H1 (cell line): ENCODE results near the gene CNNM1. TPM values are rescaled to one million over a fixed set of nuclear protein-coding genes. Genes with fewer than 3 reads are reported as not detected.

Source experiments
- CTCF ChIA-PET: fragments of 300-600 bp; sonication (Branson Sonifier 250); formaldehyde crosslinking; loops from one replicate; lab custom pipeline; 2021; ENCODE audit not compliant: partially characterized antibody; lab: Charles Lee
- POLR2A ChIA-PET: fragments of 300-600 bp; sonication (Branson Sonifier 250); formaldehyde crosslinking; loops from one replicate; lab custom pipeline; 2021; ENCODE audit warnings: inconsistent platforms; ENCODE audit not compliant: partially characterized antibody; lab: Charles Lee
- DNase-seq, 2 experiments: peaks; one replicate each; pipeline versions ENCODE4 v3.0.0 to v3.0.0-alpha.2; 2010 to 2022; ENCODE audit warnings: low spot score in 2 of 2, low read depth in 1 of 2, mixed read lengths in 1 of 2
- FAIRE-seq: peaks from 2 replicates; lab custom pipeline; 2011; peaks lifted over from hg19 to GRCh38; lab: Jason Lieb, UNC
- H2AFZ ChIP-seq: 2 replicates; pipeline ENCODE4 v1.8.1; 2012; ENCODE audit warnings: low read length, inconsistent platforms
- H2AK5ac ChIP-seq: 2 replicates; pipeline ENCODE4 v1.6.1; 2013; ENCODE audit warnings: low read depth, low read length
- H2BK120ac ChIP-seq: replicated peaks from 2 replicates; pipeline ENCODE3; 2013; ENCODE audit warnings: low read depth, low read length, inconsistent platforms
- H2BK12ac ChIP-seq: 2 replicates; pipeline ENCODE4 v1.6.1; 2013; ENCODE audit warnings: low read depth, low read length
- H2BK15ac ChIP-seq: 2 replicates; pipeline ENCODE4 v1.6.1; 2013; ENCODE audit warnings: low read length
- H2BK20ac ChIP-seq: 2 replicates; pipeline ENCODE4 v1.6.1; 2013; ENCODE audit warnings: low read length
- H2BK5ac ChIP-seq: 2 replicates; pipeline ENCODE4 v1.6.1; 2013; ENCODE audit warnings: low read depth, low read length
- H3K14ac ChIP-seq: 2 replicates; pipeline ENCODE4 v1.6.1; 2013; ENCODE audit warnings: inconsistent platforms; ENCODE audit not compliant: insufficient read length
- H3K18ac ChIP-seq: 2 replicates; pipeline ENCODE4 v1.6.1; 2013; ENCODE audit warnings: low read length; ENCODE audit errors: extremely low read depth
- H3K23ac ChIP-seq: 2 replicates; pipeline ENCODE4 v1.6.1; 2013; ENCODE audit warnings: inconsistent platforms; ENCODE audit not compliant: insufficient read length
- H3K23me2 ChIP-seq: 2 replicates; pipeline ENCODE4 v1.6.1; 2013; ENCODE audit warnings: low read depth, low read length
- H3K27ac ChIP-seq: 2 replicates; pipeline ENCODE4 v1.6.1; 2011; ENCODE audit warnings: low read depth, low read length, inconsistent platforms
- H3K27me3 ChIP-seq, 4 experiments: replicated peaks in 1 of 4; 1 replicate in 1 of 4; 2 replicates in 3 of 4; pipeline versions ENCODE4 v1.6.1 to v1.8.1; 2011 to 2013; ENCODE audit warnings: low read length in 3 of 4, mild to moderate bottlenecking in 3 of 4, inconsistent platforms in 2 of 4, mixed read lengths in 2 of 4, moderate library complexity in 1 of 4; ENCODE audit not compliant: control insufficient read depth in 3 of 4, insufficient read depth in 3 of 4; ENCODE audit errors: extremely low read depth in 1 of 4
- H3K36me3 ChIP-seq, 4 experiments: 2 replicates each; pipeline versions ENCODE4 v1.6.1 to v1.8.1; 2011 to 2013; ENCODE audit warnings: mild to moderate bottlenecking in 4 of 4, low read length in 3 of 4, moderate library complexity in 2 of 4, control low read depth in 1 of 4, inconsistent platforms in 1 of 4; ENCODE audit not compliant: insufficient read depth in 4 of 4, control insufficient read depth in 2 of 4
- H3K4ac ChIP-seq: replicated peaks from 2 replicates; pipeline ENCODE3; 2013; ENCODE audit warnings: low read length, low read depth, mixed read lengths, inconsistent platforms; ENCODE audit not compliant: insufficient read length
- H3K4me1 ChIP-seq, 4 experiments: replicated peaks in 1 of 4; 1 replicate in 1 of 4; 2 replicates in 3 of 4; pipeline versions ENCODE4 v1.6.1 to v1.8.1; 2011 to 2013; ENCODE audit warnings: low read length in 3 of 4, inconsistent platforms in 2 of 4, mixed read lengths in 1 of 4; ENCODE audit not compliant: insufficient read depth in 4 of 4, control insufficient read depth in 3 of 4
- H3K4me2 ChIP-seq, 2 experiments: 2 replicates each; pipeline versions ENCODE4 v1.6.1 to v1.8.1; 2011 to 2013; ENCODE audit warnings: low read depth in 2 of 2, low read length in 2 of 2, control low read depth in 1 of 2, inconsistent platforms in 1 of 2, mild to moderate bottlenecking in 1 of 2; ENCODE audit not compliant: insufficient read depth in 1 of 2
- H3K4me3 ChIP-seq, 4 experiments: fragments of 200-600, 300-600 bp in 1 of 4; sonication (generic), shearing (Covaris generic), sonication (Bioruptor Twin) in 1 of 4; 2 replicates each; pipeline versions ENCODE4 v1.5.1 to v1.8.1; 2011 to 2016; ENCODE audit warnings: low read length in 4 of 4, low read depth in 3 of 4, control low read depth in 2 of 4, inconsistent platforms in 2 of 4, mild to moderate bottlenecking in 2 of 4, mixed read lengths in 1 of 4, moderate library complexity in 1 of 4; ENCODE audit not compliant: insufficient read depth in 2 of 4; ENCODE audit errors: extremely low read depth in 1 of 4
- H3K56ac ChIP-seq: replicated peaks from 2 replicates; pipeline ENCODE3; 2013; ENCODE audit warnings: low read depth, mild to moderate bottlenecking, mixed read lengths, low read length, inconsistent platforms; ENCODE audit not compliant: insufficient read length
- H3K79me1 ChIP-seq: 2 replicates; pipeline ENCODE4 v1.6.1; 2013; ENCODE audit warnings: low read depth, low read length, control low read depth
- H3K79me2 ChIP-seq, 2 experiments: 2 replicates each; pipeline versions ENCODE4 v1.6.1 to v1.8.1; 2012 to 2013; ENCODE audit warnings: low read length in 2 of 2, mild to moderate bottlenecking in 2 of 2, inconsistent platforms in 1 of 2; ENCODE audit not compliant: insufficient read depth in 2 of 2, control insufficient read depth in 1 of 2
- H3K9ac ChIP-seq, 4 experiments: replicated peaks in 1 of 4; 1 replicate in 1 of 4; 2 replicates in 3 of 4; pipeline versions ENCODE4 v1.6.1 to v1.8.1; 2011 to 2013; ENCODE audit warnings: low read depth in 3 of 4, low read length in 3 of 4, control low read depth in 2 of 4, mild to moderate bottlenecking in 2 of 4, moderate library complexity in 2 of 4, inconsistent platforms in 1 of 4; ENCODE audit errors: extremely low read depth in 1 of 4
- H3K9me3 ChIP-seq, 2 experiments: 2 replicates each; pipeline versions ENCODE4 v1.6.1 to v1.8.1; 2012 to 2013; ENCODE audit warnings: mild to moderate bottlenecking in 2 of 2, moderate library complexity in 2 of 2, control low read depth in 1 of 2, inconsistent platforms in 1 of 2, low read depth in 1 of 2, low read length in 1 of 2, mixed read lengths in 1 of 2; ENCODE audit not compliant: insufficient read depth in 2 of 2
- H4K20me1 ChIP-seq, 2 experiments: replicated peaks in 1 of 2; 2 replicates each; pipeline versions ENCODE3 to v1.8.1; 2011 to 2013; ENCODE audit warnings: inconsistent platforms in 2 of 2, low read length in 2 of 2, mild to moderate bottlenecking in 1 of 2; ENCODE audit not compliant: insufficient read depth in 2 of 2, control insufficient read depth in 1 of 2
- H4K5ac ChIP-seq: 2 replicates; pipeline ENCODE4 v1.6.1; 2013; ENCODE audit warnings: low read length, low read depth, mixed read lengths, inconsistent platforms; ENCODE audit not compliant: insufficient read length
- H4K8ac ChIP-seq: 2 replicates; pipeline ENCODE4 v1.8.0; 2013; ENCODE audit warnings: mild to moderate bottlenecking, moderate library complexity, low read length, inconsistent platforms; ENCODE audit not compliant: insufficient read depth; ENCODE audit errors: extremely low read depth
- H4K91ac ChIP-seq: replicated peaks from 2 replicates; pipeline ENCODE3; 2013; ENCODE audit warnings: low read length, mixed read lengths, inconsistent platforms; ENCODE audit not compliant: insufficient read length
- BRCA1 ChIP-seq: IDR thresholded peaks from 2 replicates; pipeline ENCODE4 v1.6.1; 2012; ENCODE audit warnings: low read depth, low read length, improper control_type of control experiment
- CBX8 ChIP-seq: fragments of 300-800, 300-1000 bp; sonication (generic); IDR thresholded peaks from 2 replicates; pipeline ENCODE4 v1.7.1; 2016; ENCODE audit warnings: low read depth, low read length, borderline replicate concordance
- HDAC6 ChIP-seq: IDR thresholded peaks from one replicate; pipeline ENCODE4 v1.7.1; 2012; ENCODE audit warnings: low read depth, mild to moderate bottlenecking, inconsistent platforms, low read length, moderate library complexity
- JUND ChIP-seq: IDR thresholded peaks from 2 replicates; pipeline ENCODE4 v1.6.1; 2011; ENCODE audit warnings: mild to moderate bottlenecking, improper control_type of control experiment, low read length
- KDM4A ChIP-seq: IDR thresholded peaks from one replicate; pipeline ENCODE4 v1.7.1; 2012; ENCODE audit warnings: low read depth, mild to moderate bottlenecking, moderate library complexity, low read length, inconsistent platforms; ENCODE audit not compliant: severe bottlenecking
- MAFK ChIP-seq: IDR thresholded peaks from 2 replicates; pipeline ENCODE4 v1.6.1; 2012; ENCODE audit warnings: low read depth, mild to moderate bottlenecking, improper control_type of control experiment, low read length
- NANOG ChIP-seq: IDR thresholded peaks from 2 replicates; pipeline ENCODE4 v1.6.1; 2011; ENCODE audit warnings: low read length, low read depth, mild to moderate bottlenecking, inconsistent platforms; ENCODE audit not compliant: insufficient read depth, poor library complexity, severe bottlenecking
- SIX5 ChIP-seq: IDR thresholded peaks from 2 replicates; pipeline ENCODE4 v1.6.1; 2011; ENCODE audit warnings: mild to moderate bottlenecking, low read depth, low read length
- SRF ChIP-seq: IDR thresholded peaks from 2 replicates; pipeline ENCODE4 v1.6.1; 2011; ENCODE audit warnings: mild to moderate bottlenecking, low read depth, low read length, moderate library complexity
- TBP ChIP-seq: IDR thresholded peaks from 2 replicates; pipeline ENCODE4 v1.6.1; 2011; ENCODE audit warnings: low read depth, low read length, improper control_type of control experiment
- YY1 ChIP-seq: IDR thresholded peaks from 2 replicates; pipeline ENCODE4 v1.6.1; 2011; ENCODE audit warnings: low read depth, mild to moderate bottlenecking, low read length
- WGBS, 2 experiments: shearing (Covaris generic) in 1 of 2; methylation state at CpG; one replicate each; pipeline versions ENCODE4 v1.1.6 to v1.1.7; 2013 to 2015; ENCODE audit warnings: low lambda C conversion rate in 2 of 2, mixed read lengths in 2 of 2, inconsistent platforms in 1 of 2, low coverage in 1 of 2, missing lambda C conversion rate in 1 of 2; ENCODE audit not compliant: insufficient replicate concordance in 2 of 2, insufficient coverage in 1 of 2, insufficient read length in 1 of 2; ENCODE audit errors: extremely low coverage in 1 of 2, missing lambda C conversion rate in 1 of 2; 5-methylcytosine and 5-hydroxymethylcytosine counted together
- polyA plus RNA-seq, 7 experiments: library from polyadenylated mRNA; depleted of rRNA in 3 of 7; stranded (reverse) in 5 of 7; unstranded in 2 of 7; fragments of >200 nt in 5 of 7; fragments of 200-250 nt in 2 of 7; gene quantifications; 1 replicate in 5 of 7; 2 replicates in 1 of 7; 4 replicates in 1 of 7; pipeline versions ENCODE4 v1.2.1 to v1.2.3, GENCODE V29; 2011 to 2013; ENCODE audit warnings: missing spikeins in 2 of 7, mixed read lengths in 2 of 7
- total RNA-seq: library from RNA; stranded (reverse); fragmentation: NEBNext Ultra II Directional; extraction: Animal tissue kit (Norgen Biotek cat#: 25700); gene quantifications from 2 replicates; pipeline ENCODE4 v1.2.1, GENCODE V29; 2021
- TF ChIP-seq, protein P1 (sequence below): IDR thresholded peaks from 2 replicates; pipeline ENCODE4 v1.6.1; 2011; ENCODE audit warnings: low read length, improper control_type of control experiment
- TF ChIP-seq, protein P2 (sequence below): IDR thresholded peaks from 2 replicates; pipeline ENCODE4 v1.6.1; 2012; ENCODE audit warnings: inconsistent platforms

The CNNM1 gene
- total and polyA plus RNA-seq, 2 of the 8 experiments (the other 6 are each of a cell fraction or from before 2014, with no cell fraction given) = 0.74 to 0.92 TPM

DNA sequence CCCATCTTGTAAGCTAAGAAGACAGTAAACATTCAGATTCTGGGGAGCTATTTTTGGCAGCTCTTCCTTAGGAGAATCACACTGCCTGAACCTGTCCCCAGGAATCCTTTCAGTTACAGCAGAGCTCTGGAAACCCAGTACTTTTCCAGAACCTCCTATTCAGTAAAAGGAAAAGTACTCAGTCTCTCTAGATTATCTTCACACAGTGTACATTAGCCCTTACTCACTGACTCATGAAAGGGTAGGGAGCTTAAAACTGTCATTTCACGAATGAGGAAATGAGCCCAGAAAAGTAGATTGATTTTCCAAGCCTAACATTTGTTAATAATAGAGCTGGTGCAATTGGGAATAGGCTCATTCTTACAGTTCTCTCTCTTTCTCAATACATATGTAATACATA is 3.9 kb upstream of the CNNM1 start:
- no peak overlapping the region for H3K23ac ChIP-seq
- no peak overlapping the region for H2BK20ac ChIP-seq
- H4K5ac ChIP-seq = no peak overlapping the region
- H3K4me3 ChIP-seq = no peak overlapping the region
- no peak overlapping the region for H2BK12ac ChIP-seq
- no peaks in the 10 kb centered on the region for H3K79me2 ChIP-seq
- WGBS, 2 experiments = 65% methylated on average over 1 of the region's 1 CpG; no CpG with 5 or more reads in 1 of the 2 experiments
- H3K27me3 ChIP-seq = peaks cover 11 to 21% (median 20%) of the 10 kb centered on the region in 4 experiments
- H3K56ac ChIP-seq = no peak overlapping the region
- no peaks in the 10 kb centered on the region for H3K79me1 ChIP-seq
- POLR2A ChIA-PET = interaction anchor here (0.6 kb wide), 2 partner anchors 443 to 899 kb away, joined by 3 read pairs; no protein-coding TSS in a partner anchor
- FAIRE-seq (no peak), DNase-seq (no peak)
- no peak overlapping the region for H3K4me2 ChIP-seq
- no peaks in the 10 kb centered on the region for H3K9me3 ChIP-seq
- H4K20me1 ChIP-seq = peaks cover 0 to under 1% of the 10 kb centered on the region in 2 experiments
- peaks cover 13% of the 10 kb centered on the region; the same call in 1 of the 2 replicates for H3K23me2 ChIP-seq
- CTCF ChIA-PET = interaction anchor here (1.0 to 1.2 kb wide), 2 partner anchors 9 to 48 kb away, joined by 3 read pairs; no protein-coding TSS in a partner anchor
- no peak overlapping the region for H3K9ac ChIP-seq
- H3K18ac ChIP-seq = no peak overlapping the region
- no peak overlapping the region for H3K14ac ChIP-seq
- no peaks in the 10 kb centered on the region for H3K36me3 ChIP-seq
- no peak overlapping the region for H2BK120ac ChIP-seq
- H2BK5ac ChIP-seq = no peak overlapping the region
- no peak overlapping the region for H4K91ac ChIP-seq
- H3K4me1 ChIP-seq = peaks cover 0 to 9% (median 2%) of the 10 kb centered on the region in 4 experiments; a peak in 5 of 7 replicates
- H2AFZ ChIP-seq = no peak overlapping the region
- H2AK5ac ChIP-seq = no peak overlapping the region
- H3K27ac ChIP-seq = no peak overlapping the region
- no peak overlapping the region for H4K8ac ChIP-seq
- no peak overlapping the region for H3K4ac ChIP-seq
- H2BK15ac ChIP-seq = no peak overlapping the region
- no peak for TF ChIP-seq SRF
- TF ChIP-seq JUND = no peak
- TF ChIP-seq, protein P1, sequence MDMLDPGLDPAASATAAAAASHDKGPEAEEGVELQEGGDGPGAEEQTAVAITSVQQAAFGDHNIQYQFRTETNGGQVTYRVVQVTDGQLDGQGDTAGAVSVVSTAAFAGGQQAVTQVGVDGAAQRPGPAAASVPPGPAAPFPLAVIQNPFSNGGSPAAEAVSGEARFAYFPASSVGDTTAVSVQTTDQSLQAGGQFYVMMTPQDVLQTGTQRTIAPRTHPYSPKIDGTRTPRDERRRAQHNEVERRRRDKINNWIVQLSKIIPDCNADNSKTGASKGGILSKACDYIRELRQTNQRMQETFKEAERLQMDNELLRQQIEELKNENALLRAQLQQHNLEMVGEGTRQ = no peak
- no peak for TF ChIP-seq CBX8
- no peak for TF ChIP-seq MAFK
- no peak for TF ChIP-seq SIX5
- no peak for TF ChIP-seq YY1
- TF ChIP-seq KDM4A = no peak
- TF ChIP-seq BRCA1 = no peak
- no peak for TF ChIP-seq TBP
- TF ChIP-seq NANOG = no peak
- TF ChIP-seq, protein P2, sequence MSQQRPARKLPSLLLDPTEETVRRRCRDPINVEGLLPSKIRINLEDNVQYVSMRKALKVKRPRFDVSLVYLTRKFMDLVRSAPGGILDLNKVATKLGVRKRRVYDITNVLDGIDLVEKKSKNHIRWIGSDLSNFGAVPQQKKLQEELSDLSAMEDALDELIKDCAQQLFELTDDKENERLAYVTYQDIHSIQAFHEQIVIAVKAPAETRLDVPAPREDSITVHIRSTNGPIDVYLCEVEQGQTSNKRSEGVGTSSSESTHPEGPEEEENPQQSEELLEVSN = no peak
- TF ChIP-seq HDAC6 = no peak
